Muscle layer of colon (tissue), 2 donors: ENCODE measurements around the gene FGFBP1.

Experiments
- H3K27ac ChIP-seq: one replicate; pipeline ENCODE4 v1.7.0; 2013; ENCODE audit warnings: low read depth, mild to moderate bottlenecking, low read length, moderate library complexity
- H3K27me3 ChIP-seq, 2 donors: one replicate each; pipeline ENCODE4 v1.7.0; 2013; ENCODE audit warnings: low read length in 2 of 2, mild to moderate bottlenecking in 2 of 2; ENCODE audit not compliant: insufficient read depth in 2 of 2, control insufficient read depth in 1 of 2
- H3K36me3 ChIP-seq: one replicate; pipeline ENCODE4 v1.7.0; 2013; ENCODE audit warnings: mild to moderate bottlenecking, low read length; ENCODE audit not compliant: insufficient read depth
- H3K4me1 ChIP-seq: one replicate; pipeline ENCODE4 v1.7.0; 2013; ENCODE audit warnings: mild to moderate bottlenecking, low read length; ENCODE audit not compliant: insufficient read depth
- H3K4me3 ChIP-seq, 2 donors: one replicate each; pipeline ENCODE4 v1.7.0; 2013; ENCODE audit warnings: low read length in 2 of 2, low read depth in 1 of 2, mild to moderate bottlenecking in 1 of 2, moderate library complexity in 1 of 2
- H3K9ac ChIP-seq: one replicate; pipeline ENCODE4 v1.7.0; 2013; ENCODE audit warnings: low read length
- H3K9me3 ChIP-seq: one replicate; pipeline ENCODE4 v1.7.0; 2013; ENCODE audit warnings: mild to moderate bottlenecking, low read length
- donor health status: abdominal sarcoma.
- donor health status: Adenocarcinoma of cecum.

Gene FGFBP1

GRCh38 chr4:15963001-15963451, 24.5 kb upstream of the FGFBP1 start, which contains the start of gene FGFBP2:
TSS of gene FGFBP2 (minus strand) at chr4:15963175. CDS start at chr4:15963129, 46 bp downstream.
- Histone ChIP-seq H3K27me3 (no peaks in the 10 kb centered on the region), H3K4me3 (no peak within 1 kb of the TSS), H3K9me3 (no peaks in the 10 kb centered on the region), H3K9ac (no peak within 1 kb of the TSS), H3K27ac (no peak within 1 kb of the TSS), H3K4me1 (peaks cover 8% of the 10 kb centered on the region), H3K36me3 (no peaks in the 10 kb centered on the region)

GRCh38 chr4:15961781-15962510, 23.4 kb upstream of the FGFBP1 start:
- no peaks in the 10 kb centered on the region for H3K36me3 ChIP-seq
- H3K4me3 ChIP-seq, result no peak overlapping the region
- H3K9ac ChIP-seq, result no peak overlapping the region
- H3K4me1 ChIP-seq, result peaks cover 8% of the 10 kb centered on the region
- no peaks in the 10 kb centered on the region for H3K27me3 ChIP-seq
- H3K27ac ChIP-seq, result no peak overlapping the region
- H3K9me3 ChIP-seq, result no peaks in the 10 kb centered on the region

GRCh38 chr4:15958562-15958961, 20.0 kb upstream of the FGFBP1 start:
- H3K4me1 ChIP-seq, result peaks cover 7% of the 10 kb centered on the region
- H3K4me3 ChIP-seq, result no peak overlapping the region
- H3K9me3 ChIP-seq, result no peaks in the 10 kb centered on the region
- H3K36me3 ChIP-seq, result no peaks in the 10 kb centered on the region
- no peaks in the 10 kb centered on the region for H3K27me3 ChIP-seq
- H3K9ac ChIP-seq, result no peak overlapping the region
- no peak overlapping the region for H3K27ac ChIP-seq

- Histone ChIP-seq H3K9ac (no peak overlapping the region), H3K27me3 (no peaks in the 10 kb centered on the region), H3K4me3 (no peak overlapping the region), H3K36me3 (no peaks in the 10 kb centered on the region), H3K27ac (no peak overlapping the region), H3K4me1 (no peaks in the 10 kb centered on the region), H3K9me3 (no peaks in the 10 kb centered on the region)
Measured at GRCh38 chr4:15956179-15956850, 17.8 kb upstream of the FGFBP1 start.

GRCh38 chr4:15955670-15956069, 17.1 kb upstream of the FGFBP1 start:
- H3K9ac ChIP-seq, result no peak overlapping the region
- H3K27me3 ChIP-seq, result no peaks in the 10 kb centered on the region
- H3K4me1 ChIP-seq, result no peaks in the 10 kb centered on the region
- no peaks in the 10 kb centered on the region for H3K36me3 ChIP-seq
- no peaks in the 10 kb centered on the region for H3K9me3 ChIP-seq
- no peak overlapping the region for H3K27ac ChIP-seq
- H3K4me3 ChIP-seq, result no peak overlapping the region

GRCh38 chr4:15953625-15954024, 15.1 kb upstream of the FGFBP1 start:
- Histone ChIP-seq H3K9me3 (no peaks in the 10 kb centered on the region), H3K4me1 (no peaks in the 10 kb centered on the region), H3K36me3 (no peaks in the 10 kb centered on the region), H3K27ac (no peak overlapping the region), H3K27me3 (no peaks in the 10 kb centered on the region), H3K4me3 (no peak overlapping the region), H3K9ac (no peak overlapping the region)

- H3K27ac ChIP-seq, result no peak overlapping the region
- no peaks in the 10 kb centered on the region for H3K9me3 ChIP-seq
- H3K4me3 ChIP-seq, result no peak overlapping the region
- no peaks in the 10 kb centered on the region for H3K36me3 ChIP-seq
- no peaks in the 10 kb centered on the region for H3K27me3 ChIP-seq
- no peaks in the 10 kb centered on the region for H3K4me1 ChIP-seq
- no peak overlapping the region for H3K9ac ChIP-seq
Measured at GRCh38 chr4:15951781-15952180, 13.2 kb upstream of the FGFBP1 start.

- H3K36me3 ChIP-seq, result no peaks in the 10 kb centered on the region
- no peaks in the 10 kb centered on the region for H3K9me3 ChIP-seq
- no peaks in the 10 kb centered on the region for H3K27me3 ChIP-seq
- no peak overlapping the region for H3K4me3 ChIP-seq
- H3K27ac ChIP-seq, result no peak overlapping the region
- no peaks in the 10 kb centered on the region for H3K4me1 ChIP-seq
- H3K9ac ChIP-seq, result no peak overlapping the region
Measured at GRCh38 chr4:15948826-15949225, 10.3 kb upstream of the FGFBP1 start.

GRCh38 chr4:15947684-15948083, 9.1 kb upstream of the FGFBP1 start:
- H3K27ac ChIP-seq, result no peak overlapping the region
- H3K9me3 ChIP-seq, result no peaks in the 10 kb centered on the region
- no peaks in the 10 kb centered on the region for H3K36me3 ChIP-seq
- no peaks in the 10 kb centered on the region for H3K4me1 ChIP-seq
- H3K9ac ChIP-seq, result no peak overlapping the region
- H3K27me3 ChIP-seq, result no peaks in the 10 kb centered on the region
- H3K4me3 ChIP-seq, result no peak overlapping the region

- no peaks in the 10 kb centered on the region for H3K27me3 ChIP-seq
- H3K9me3 ChIP-seq, result no peaks in the 10 kb centered on the region
- no peak overlapping the region for H3K4me3 ChIP-seq
- H3K27ac ChIP-seq, result no peak overlapping the region
- H3K9ac ChIP-seq, result no peak overlapping the region
- H3K4me1 ChIP-seq, result no peaks in the 10 kb centered on the region
- H3K36me3 ChIP-seq, result no peaks in the 10 kb centered on the region
Measured at GRCh38 chr4:15945516-15945915, 7.0 kb upstream of the FGFBP1 start.

GRCh38 chr4:15944895-15945294, 6.4 kb upstream of the FGFBP1 start:
- Histone ChIP-seq H3K4me1 (no peaks in the 10 kb centered on the region), H3K27ac (no peak overlapping the region), H3K9ac (no peak overlapping the region), H3K4me3 (no peak overlapping the region), H3K27me3 (no peaks in the 10 kb centered on the region), H3K9me3 (no peaks in the 10 kb centered on the region), H3K36me3 (no peaks in the 10 kb centered on the region)

GRCh38 chr4:15942283-15942682, 3.7 kb upstream of the FGFBP1 start:
- no peak overlapping the region for H3K9ac ChIP-seq
- H3K36me3 ChIP-seq, result no peaks in the 10 kb centered on the region

More at GRCh38 chr4:15942283-15942682, 3.7 kb upstream of the FGFBP1 start:
- no peak overlapping the region for H3K4me3 ChIP-seq
- no peak overlapping the region for H3K27ac ChIP-seq
- H3K27me3 ChIP-seq, result no peaks in the 10 kb centered on the region
- H3K4me1 ChIP-seq, result no peaks in the 10 kb centered on the region
- no peaks in the 10 kb centered on the region for H3K9me3 ChIP-seq
